ENCODE data around the gene SLC17A2.

The SLC17A2 gene

DNA sequence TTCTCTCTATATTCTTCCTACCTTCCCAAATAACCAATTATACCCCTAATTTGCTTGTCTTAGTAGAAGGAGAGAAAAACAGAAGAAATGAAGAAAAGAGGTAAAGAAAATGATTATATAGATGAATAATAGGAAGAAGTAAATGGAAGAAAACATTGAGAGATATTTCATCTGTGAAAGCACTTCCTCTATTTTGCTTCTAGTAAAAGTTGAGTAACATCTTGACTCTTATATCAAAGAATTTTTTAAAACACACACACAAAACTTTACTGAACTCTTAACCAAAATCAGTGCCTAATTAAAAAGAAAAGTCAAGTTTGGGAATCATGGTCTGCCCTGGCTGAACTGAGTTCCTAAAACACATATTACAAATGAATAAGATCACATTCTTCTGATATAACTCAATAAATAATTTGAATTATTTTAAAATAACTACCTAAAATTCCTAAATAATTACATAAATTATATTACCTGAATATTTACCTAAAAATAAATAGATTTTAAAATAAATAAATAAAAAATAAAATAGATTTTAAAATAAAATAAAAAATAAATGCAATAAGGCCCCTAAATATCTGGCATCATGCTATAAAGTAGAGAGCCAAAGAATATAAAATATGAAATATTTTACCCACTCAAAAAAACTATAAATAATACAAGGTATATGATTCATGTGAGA is 8.8 kb downstream of the SLC17A2 start:
- H3K27me3 Mint-ChIP-seq (ENCODE audit: low read depth, poor library complexity), result no peaks in the 10 kb centered on the region
- TF ChIP-seq, protein P1, sequence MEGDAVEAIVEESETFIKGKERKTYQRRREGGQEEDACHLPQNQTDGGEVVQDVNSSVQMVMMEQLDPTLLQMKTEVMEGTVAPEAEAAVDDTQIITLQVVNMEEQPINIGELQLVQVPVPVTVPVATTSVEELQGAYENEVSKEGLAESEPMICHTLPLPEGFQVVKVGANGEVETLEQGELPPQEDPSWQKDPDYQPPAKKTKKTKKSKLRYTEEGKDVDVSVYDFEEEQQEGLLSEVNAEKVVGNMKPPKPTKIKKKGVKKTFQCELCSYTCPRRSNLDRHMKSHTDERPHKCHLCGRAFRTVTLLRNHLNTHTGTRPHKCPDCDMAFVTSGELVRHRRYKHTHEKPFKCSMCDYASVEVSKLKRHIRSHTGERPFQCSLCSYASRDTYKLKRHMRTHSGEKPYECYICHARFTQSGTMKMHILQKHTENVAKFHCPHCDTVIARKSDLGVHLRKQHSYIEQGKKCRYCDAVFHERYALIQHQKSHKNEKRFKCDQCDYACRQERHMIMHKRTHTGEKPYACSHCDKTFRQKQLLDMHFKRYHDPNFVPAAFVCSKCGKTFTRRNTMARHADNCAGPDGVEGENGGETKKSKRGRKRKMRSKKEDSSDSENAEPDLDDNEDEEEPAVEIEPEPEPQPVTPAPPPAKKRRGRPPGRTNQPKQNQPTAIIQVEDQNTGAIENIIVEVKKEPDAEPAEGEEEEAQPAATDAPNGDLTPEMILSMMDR (IDR thresholded peaks at IDR 0.05), result no peak
- no peaks in the 10 kb centered on the region for H3K9me3 Mint-ChIP-seq
- H3K36me3 Mint-ChIP-seq (ENCODE audit: low read depth), result no peaks in the 10 kb centered on the region
- H3K4me1 Mint-ChIP-seq, result no peaks in the 10 kb centered on the region
- H3K4me3 Mint-ChIP-seq, result no peak overlapping the region
- no peak for DNase-seq
- no peak overlapping the region for H3K27ac Mint-ChIP-seq

DNA sequence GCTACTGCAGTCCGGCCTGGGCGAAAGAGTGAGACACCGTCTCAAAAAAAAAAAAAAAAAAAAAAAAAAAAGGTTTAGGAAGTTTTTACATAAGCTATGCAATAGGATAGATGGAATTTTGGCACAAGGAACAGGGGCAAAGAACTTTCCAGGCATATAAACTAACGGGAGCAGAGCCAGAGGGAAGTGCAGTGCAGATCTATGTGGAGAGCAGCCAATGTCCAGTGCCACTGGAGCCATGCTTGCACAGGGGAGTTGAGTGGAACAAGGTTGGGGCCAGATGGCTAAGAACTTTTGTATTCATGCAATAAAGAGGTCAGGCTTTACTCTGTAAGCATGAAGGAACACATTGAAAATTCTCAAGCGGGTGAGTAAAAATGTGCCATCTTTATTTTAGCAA is 10.8 kb downstream of the SLC17A2 start:
- no peaks in the 10 kb centered on the region for H3K36me3 Mint-ChIP-seq (ENCODE audit: low read depth)
- no peaks in the 10 kb centered on the region for H3K27me3 Mint-ChIP-seq (ENCODE audit: low read depth, poor library complexity)
- no peak overlapping the region for H3K27ac Mint-ChIP-seq
- H3K4me1 Mint-ChIP-seq, result no peaks in the 10 kb centered on the region
- TF ChIP-seq, protein P1 (IDR thresholded peaks at IDR 0.05), result no peak
- no peak for DNase-seq
- H3K9me3 Mint-ChIP-seq, result no peaks in the 10 kb centered on the region
- H3K4me3 Mint-ChIP-seq, result no peak overlapping the region

DNA sequence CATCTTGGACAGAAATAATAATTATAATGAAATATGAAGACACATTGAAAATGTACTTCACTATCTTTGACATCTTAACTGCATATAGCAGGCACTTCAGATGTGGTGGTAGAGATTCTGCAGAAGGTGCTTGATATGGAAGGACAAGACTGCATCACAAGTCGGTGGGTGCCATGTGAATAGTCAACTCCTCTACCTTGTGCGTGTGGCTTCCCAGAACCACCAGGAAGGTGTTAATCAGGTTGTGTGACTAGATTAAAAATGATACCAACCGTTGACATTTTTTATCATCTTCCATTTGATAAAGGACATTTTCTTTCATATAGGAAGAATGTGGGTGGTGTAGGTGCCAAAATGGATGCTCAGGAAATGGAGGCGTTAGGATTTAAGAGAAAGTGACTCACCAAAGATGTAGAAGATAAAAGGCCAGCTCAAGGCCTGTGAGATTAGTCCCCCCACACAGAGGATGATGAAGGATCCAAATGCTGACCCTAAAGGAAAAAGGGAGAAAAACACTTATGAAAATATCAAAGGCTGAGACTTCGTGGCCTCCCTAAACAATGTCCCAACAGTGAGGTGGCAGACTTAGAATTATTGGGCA is 12.3 kb downstream of the SLC17A2 start:
- H3K4me1 Mint-ChIP-seq, result no peaks in the 10 kb centered on the region
- H3K36me3 Mint-ChIP-seq (ENCODE audit: low read depth), result no peaks in the 10 kb centered on the region
- no peaks in the 10 kb centered on the region for H3K9me3 Mint-ChIP-seq
- H3K27ac Mint-ChIP-seq, result no peak overlapping the region
- H3K4me3 Mint-ChIP-seq, result no peak overlapping the region
- TF ChIP-seq, protein P1 (IDR thresholded peaks at IDR 0.05), result no peak
- DNase-seq, result no peak
- no peaks in the 10 kb centered on the region for H3K27me3 Mint-ChIP-seq (ENCODE audit: low read depth, poor library complexity)

DNA sequence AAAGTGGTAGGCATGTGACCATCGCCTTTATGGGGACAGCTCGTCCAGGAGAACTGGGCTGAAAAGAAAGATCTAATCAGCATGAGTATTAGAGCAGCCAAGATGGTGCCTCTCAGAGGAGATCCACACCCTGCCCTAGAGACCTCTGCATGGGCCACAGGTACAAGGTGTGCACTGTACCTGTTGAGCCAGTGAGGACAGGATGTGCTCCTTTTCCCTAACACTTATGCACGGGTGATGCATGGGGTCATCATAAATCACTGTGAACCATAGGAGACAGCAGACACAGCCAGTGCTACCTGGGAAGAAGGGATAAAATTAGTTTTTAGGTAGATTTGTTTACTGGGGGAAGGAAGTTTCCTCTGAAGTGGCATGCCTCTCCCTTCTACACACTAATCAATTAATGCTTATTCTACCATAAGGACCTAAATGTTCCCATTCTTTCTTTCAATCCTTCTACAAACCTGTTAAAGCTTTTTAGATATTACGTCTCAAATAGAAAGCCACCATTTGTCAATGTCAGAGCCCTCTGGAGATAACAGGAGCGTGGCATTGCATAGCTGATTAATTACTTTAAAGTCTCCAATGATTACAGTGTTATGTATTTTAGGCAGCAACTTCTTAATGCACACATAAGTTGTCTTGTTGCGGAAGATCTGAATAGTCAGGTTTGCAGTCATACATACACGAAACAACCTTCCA is 13.6 kb downstream of the SLC17A2 start:
- no peaks in the 10 kb centered on the region for H3K36me3 Mint-ChIP-seq (ENCODE audit: low read depth)
- no peak for DNase-seq
- TF ChIP-seq, protein P1 (IDR thresholded peaks at IDR 0.05), result no peak
- H3K27ac Mint-ChIP-seq, result no peak overlapping the region
- no peaks in the 10 kb centered on the region for H3K27me3 Mint-ChIP-seq (ENCODE audit: low read depth, poor library complexity)
- no peak overlapping the region for H3K4me3 Mint-ChIP-seq
- no peaks in the 10 kb centered on the region for H3K4me1 Mint-ChIP-seq
- H3K9me3 Mint-ChIP-seq, result no peaks in the 10 kb centered on the region

DNA sequence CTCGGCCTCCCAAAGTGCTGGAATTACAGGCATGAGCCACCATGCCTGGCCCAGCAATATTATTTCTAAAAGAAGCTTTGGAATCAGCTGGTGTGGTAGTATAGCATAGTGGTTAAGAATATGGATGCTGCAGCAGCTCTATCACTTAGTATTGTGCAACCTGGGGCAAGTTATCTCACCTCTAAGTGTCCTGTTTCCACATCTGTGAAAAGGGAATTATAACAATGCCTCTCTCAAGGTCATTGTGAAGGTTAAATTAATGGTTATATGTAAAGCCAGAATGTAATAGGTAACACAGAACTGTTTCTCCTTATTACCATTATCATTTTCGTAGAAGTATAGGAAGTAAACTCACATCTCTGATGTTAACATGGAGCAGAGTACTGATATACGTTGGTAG is 14.2 kb downstream of the SLC17A2 start:
- H3K27ac Mint-ChIP-seq, result no peak overlapping the region
- TF ChIP-seq, protein P1 (IDR thresholded peaks at IDR 0.05), result no peak
- no peaks in the 10 kb centered on the region for H3K4me1 Mint-ChIP-seq
- H3K36me3 Mint-ChIP-seq (ENCODE audit: low read depth), result no peaks in the 10 kb centered on the region
- no peaks in the 10 kb centered on the region for H3K27me3 Mint-ChIP-seq (ENCODE audit: low read depth, poor library complexity)
- H3K4me3 Mint-ChIP-seq, result no peak overlapping the region
- no peak for DNase-seq
- H3K9me3 Mint-ChIP-seq, result no peaks in the 10 kb centered on the region
